Calu3 (cell line): ENCODE measurements around the gene MXRA7. TPM values are rescaled to one million over a fixed set of nuclear protein-coding genes. Genes with fewer than 3 reads are reported as not detected.
A peak's percentile ranks its signal among the peaks of the same experiment; 100 is the strongest.
"Not testable (repeated sequence)": the region's sequence is repeated elsewhere in the genome, so short reads cannot be mapped to it uniquely, and the experiment has no call there.

Experiments
- BruUV-seq: library from RNA; stranded (reverse); fragments of 400-500 nt; replicated peaks from 2 replicates; lab custom pipeline; 2021; lab: Mats Ljungman, UMichigan
- CTCF ChIA-PET: fragments of 300-600 bp; sonication (Branson Sonifier 250); formaldehyde crosslinking; loops from one replicate; lab custom pipeline; 2022; ENCODE audit warnings: antibody characterized with exemption; lab: Charles Lee
- DNase-seq: peaks from one replicate; pipeline ENCODE4 v3.0.0; 2022
- H3K27ac Mint-ChIP-seq: one replicate; pipeline ENCODE4 v1.8.0; 2022; ENCODE audit warnings: mixed read lengths; ENCODE audit not compliant: unreplicated experiment
- H3K27me3 Mint-ChIP-seq: one replicate; pipeline ENCODE4 v1.8.0; 2022; ENCODE audit warnings: mixed read lengths; ENCODE audit not compliant: unreplicated experiment
- H3K36me3 Mint-ChIP-seq: one replicate; pipeline ENCODE4 v1.8.0; 2022; ENCODE audit warnings: mild to moderate bottlenecking, moderate library complexity, mixed read lengths; ENCODE audit not compliant: insufficient read depth, unreplicated experiment
- H3K4me1 Mint-ChIP-seq: one replicate; pipeline ENCODE4 v1.8.0; 2022; ENCODE audit warnings: mild to moderate bottlenecking, low read depth, mixed read lengths; ENCODE audit not compliant: unreplicated experiment
- H3K4me3 Mint-ChIP-seq: one replicate; pipeline ENCODE4 v1.8.0; 2022; ENCODE audit warnings: mild to moderate bottlenecking, low read depth, moderate library complexity, mixed read lengths; ENCODE audit not compliant: unreplicated experiment
- H3K9me3 Mint-ChIP-seq: one replicate; pipeline ENCODE4 v1.8.0; 2022; ENCODE audit warnings: low read depth, mixed read lengths; ENCODE audit not compliant: unreplicated experiment
- CTCF ChIP-seq: fragments of 200-600 bp; IDR thresholded peaks from one replicate; pipeline ENCODE4 v1.8.0; 2022; ENCODE audit warnings: antibody characterized with exemption; ENCODE audit not compliant: unreplicated experiment
- intact Hi-C: fragments of 100-400 bp; cut with micrococcal nuclease; formaldehyde crosslinking; loops from one replicate; pipeline ENCODE4 v1.10.0; 2022; ENCODE audit not compliant: unreplicated experiment
- total RNA-seq: library from RNA; stranded (reverse); gene quantifications from 2 replicates; pipeline ENCODE4 v1.2.3, GENCODE V29; 2022

The MXRA7 gene
- total RNA-seq, 1 experiment from 2014 or later = 9.9 TPM

- DNase-seq = peak; percentile 73
- BruUV-seq = TSS peak; percentile 69
- no peaks in the 10 kb centered on the region for H3K9me3 Mint-ChIP-seq
- TF ChIP-seq CTCF = no peak
- peaks cover 7% of the 10 kb centered on the region for H3K4me1 Mint-ChIP-seq
- H3K4me3 Mint-ChIP-seq = peak overlapping the region; percentile 81
- CTCF ChIA-PET = no interaction called here
- intact Hi-C loops = no loop called here
- peaks cover 87% of the 10 kb centered on the region for H3K36me3 Mint-ChIP-seq
- no peaks in the 10 kb centered on the region for H3K27me3 Mint-ChIP-seq
- peak overlapping the region; percentile 77 for H3K27ac Mint-ChIP-seq
Measured at GRCh38 chr17:76725580-76726230, 14.9 kb upstream of the MXRA7 start.

GRCh38 chr17:76723812-76724211 lies 13.0 kb upstream of the MXRA7 start:
- H3K4me3 Mint-ChIP-seq = no peak overlapping the region
- BruUV-seq = TSS peak; percentile 1
- no peak overlapping the region for H3K27ac Mint-ChIP-seq
- CTCF ChIA-PET = no interaction called here
- DNase-seq = no peak
- no peaks in the 10 kb centered on the region for H3K9me3 Mint-ChIP-seq
- TF ChIP-seq CTCF = no peak
- H3K27me3 Mint-ChIP-seq = no peaks in the 10 kb centered on the region
- peaks cover 87% of the 10 kb centered on the region for H3K36me3 Mint-ChIP-seq
- H3K4me1 Mint-ChIP-seq = peaks cover 7% of the 10 kb centered on the region
- intact Hi-C loops = no loop called here

GRCh38 chr17:76722977-76723376 lies 12.2 kb upstream of the MXRA7 start:
- peaks cover 93% of the 10 kb centered on the region for H3K36me3 Mint-ChIP-seq
- H3K27me3 Mint-ChIP-seq, DNase-seq, H3K4me3 Mint-ChIP-seq, H3K4me1 Mint-ChIP-seq, BruUV-seq, H3K27ac Mint-ChIP-seq, intact Hi-C loops, CTCF ChIA-PET, H3K9me3 Mint-ChIP-seq: not testable (repeated sequence)

- Mint-ChIP-seq H3K27me3 (no peaks in the 10 kb centered on the region), H3K9me3 (no peaks in the 10 kb centered on the region), H3K27ac (no peak overlapping the region), H3K4me1 (no peaks in the 10 kb centered on the region), H3K4me3 (no peak overlapping the region), H3K36me3 (peaks cover 93% of the 10 kb centered on the region)
- DNase-seq = no peak
- intact Hi-C loops = no loop called here
- no TSS peak for BruUV-seq
- no peak for TF ChIP-seq CTCF
- CTCF ChIA-PET = interaction anchor here (0.7 kb wide), 1 partner anchor 171 kb away, joined by 4 read pairs; no protein-coding TSS in a partner anchor
Measured at GRCh38 chr17:76722279-76722678, 11.5 kb upstream of the MXRA7 start.

GRCh38 chr17:76721463-76721862 lies 10.7 kb upstream of the MXRA7 start:
- TF ChIP-seq CTCF = no peak
- H3K27ac Mint-ChIP-seq = no peak overlapping the region
- no TSS peak for BruUV-seq
- H3K36me3 Mint-ChIP-seq = peaks cover 86% of the 10 kb centered on the region
- DNase-seq = no peak
- no peaks in the 10 kb centered on the region for H3K4me1 Mint-ChIP-seq
- intact Hi-C loops = no loop called here
- no peaks in the 10 kb centered on the region for H3K9me3 Mint-ChIP-seq
- no peak overlapping the region for H3K4me3 Mint-ChIP-seq
- CTCF ChIA-PET = no interaction called here
- H3K27me3 Mint-ChIP-seq = no peaks in the 10 kb centered on the region
